Psoas muscle (tissue), 8 donors: Measurements from ENCODE around the gene CCNF. TPM values are rescaled to one million over a fixed set of nuclear protein-coding genes. Genes with fewer than 3 reads are reported as not detected.

Source experiments
- ATAC-seq, 4 donors: fragments of 200-7000 bp; cut with Tn5 transposase; one replicate each; pipeline ENCODE4 v1.9.1; 2020; ENCODE audit warnings: moderate library complexity in 3 of 4, mild to moderate bottlenecking in 2 of 4
- DNase-seq, 2 donors: peaks; one replicate each; pipeline ENCODE4 v3.0.0-alpha.2; 2020
- H3K27ac ChIP-seq: fragments of 200-600 bp; one replicate; pipeline ENCODE4 v1.8.0; 2022
- H3K27me3 ChIP-seq, 3 donors: fragments of 200-600 bp in 1 of 3; one replicate each; pipeline versions ENCODE4 v1.6.1 to v1.8.0; 2013 to 2022; ENCODE audit warnings: low read length in 2 of 3, mild to moderate bottlenecking in 2 of 3, moderate library complexity in 1 of 3; ENCODE audit not compliant: insufficient read depth in 3 of 3
- H3K36me3 ChIP-seq, 2 donors: fragments of 200-600 bp in 1 of 2; one replicate each; pipeline versions ENCODE4 v1.6.1 to v1.8.0; 2013 to 2022; ENCODE audit warnings: low read depth in 1 of 2, mild to moderate bottlenecking in 1 of 2, moderate library complexity in 1 of 2; ENCODE audit not compliant: insufficient read depth in 1 of 2
- H3K4me1 ChIP-seq: fragments of 200-600 bp; one replicate; pipeline ENCODE4 v1.8.0; 2022
- H3K4me3 ChIP-seq: fragments of 200-600 bp; one replicate; pipeline ENCODE4 v1.8.0; 2022; ENCODE audit warnings: mild to moderate bottlenecking
- H3K9me3 ChIP-seq: fragments of 200-600 bp; one replicate; pipeline ENCODE4 v1.8.0; 2022
- CTCF ChIP-seq: fragments of 200-600 bp; IDR thresholded peaks from one replicate; pipeline ENCODE4 v1.8.0; 2022; ENCODE audit warnings: antibody characterized with exemption
- WGBS, 3 donors: extraction: QIAGEN DNeasy Blood & Tissue Kit; methylation state at CpG; one replicate each; pipeline versions ENCODE4 v1.1.6 to v1.1.7; 2013; 5-methylcytosine and 5-hydroxymethylcytosine counted together
- intact Hi-C, 2 donors: fragments of 100-400 bp; cut with DNase I; formaldehyde crosslinking; loops; one replicate each; pipeline versions ENCODE4 v1.11.0 to v1.14.2; 2022
- polyA plus RNA-seq, 3 donors: library from polyadenylated mRNA; stranded (reverse); fragments of 200-250 nt; gene quantifications; one replicate each; pipeline ENCODE4 v1.2.3, GENCODE V29; 2013
- total RNA-seq, 4 donors: library from RNA; stranded (reverse); fragmentation: NEBNext Ultra II Directional in 2 of 4; extraction: Animal tissue kit (Norgen Biotek cat#: 25700) in 2 of 4; gene quantifications; one replicate each; pipeline versions ENCODE4 v1.2.1 to v1.2.4, GENCODE V29; 2021 to 2023
- donor health status: healthy with polysubstance abuse.
- donor health status: DM: no; HTN: no; CAD: no; lungs with moderate emphysema.
- donor health status: Bipolar disorder and iron deficiency.
- donor health status: healthy.
- donor health status: DM: yes; HTN: yes; CAD: no.
- donor health status: DM: no; HTN: no; CAD: no.
- donor health status: DM: no; HTN: no; CAD: no.
- donor health status: DM: yes; HTN: yes; CAD: no.

CCNF gene
- total and polyA plus RNA-seq, 7 donors: 1.1 to 2.3 (median 1.7) TPM

DNA sequence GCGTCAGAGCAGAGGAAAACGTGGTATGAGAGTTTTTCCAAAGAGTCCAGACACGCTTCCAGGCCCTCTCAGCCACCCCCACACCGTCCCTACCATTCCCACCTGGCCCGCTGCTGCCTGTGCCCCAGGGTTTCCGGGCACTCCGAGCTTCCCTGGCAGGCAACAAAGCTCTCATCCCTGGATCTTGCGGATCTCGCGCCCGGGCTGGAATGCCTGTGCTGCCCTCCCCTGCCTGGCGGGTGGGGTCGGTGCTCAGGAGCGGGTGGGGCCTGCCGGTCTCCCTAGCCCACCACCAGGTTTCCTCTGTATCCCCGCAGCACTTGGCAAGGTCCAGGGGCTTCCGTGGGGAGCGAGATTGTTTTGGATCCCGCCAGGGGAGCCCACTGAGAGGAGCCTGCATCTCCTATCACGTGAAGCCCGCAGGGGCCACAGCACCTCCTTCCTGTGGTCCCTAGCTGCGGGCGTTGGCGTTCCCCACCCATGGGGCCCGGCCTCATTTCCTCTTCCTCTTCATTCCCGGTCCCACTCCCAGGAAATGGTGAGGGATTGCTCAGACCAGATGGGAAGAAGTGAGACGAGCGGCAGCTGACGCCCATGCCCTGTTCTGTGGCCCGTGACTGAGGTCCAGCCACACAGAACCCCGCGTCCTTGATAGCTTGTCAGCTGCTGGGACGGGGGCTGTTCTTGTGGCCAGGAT is 56.7 kb downstream of the CCNF start:
- Histone ChIP-seq H3K4me3 (no peak overlapping the region), H3K9me3 (no peaks in the 10 kb centered on the region), H3K27ac (no peak overlapping the region), H3K27me3 (no peaks in the 10 kb centered on the region), H3K4me1 (peaks cover 38% of the 10 kb centered on the region), H3K36me3 (no peaks in the 10 kb centered on the region)
- TF ChIP-seq CTCF: no peak
- intact Hi-C loops: loop anchor here in 1 of 2 donors (5.0 kb wide), 1 partner anchor 329 kb away; the partner anchor contains the start of gene TRAF7
- 70 to 84% (median 75%) methylated on average over 31 to 33 of the region's 33 CpGs for WGBS, 3 donors
- DNase-seq (no peak), ATAC-seq (no peak)

DNA sequence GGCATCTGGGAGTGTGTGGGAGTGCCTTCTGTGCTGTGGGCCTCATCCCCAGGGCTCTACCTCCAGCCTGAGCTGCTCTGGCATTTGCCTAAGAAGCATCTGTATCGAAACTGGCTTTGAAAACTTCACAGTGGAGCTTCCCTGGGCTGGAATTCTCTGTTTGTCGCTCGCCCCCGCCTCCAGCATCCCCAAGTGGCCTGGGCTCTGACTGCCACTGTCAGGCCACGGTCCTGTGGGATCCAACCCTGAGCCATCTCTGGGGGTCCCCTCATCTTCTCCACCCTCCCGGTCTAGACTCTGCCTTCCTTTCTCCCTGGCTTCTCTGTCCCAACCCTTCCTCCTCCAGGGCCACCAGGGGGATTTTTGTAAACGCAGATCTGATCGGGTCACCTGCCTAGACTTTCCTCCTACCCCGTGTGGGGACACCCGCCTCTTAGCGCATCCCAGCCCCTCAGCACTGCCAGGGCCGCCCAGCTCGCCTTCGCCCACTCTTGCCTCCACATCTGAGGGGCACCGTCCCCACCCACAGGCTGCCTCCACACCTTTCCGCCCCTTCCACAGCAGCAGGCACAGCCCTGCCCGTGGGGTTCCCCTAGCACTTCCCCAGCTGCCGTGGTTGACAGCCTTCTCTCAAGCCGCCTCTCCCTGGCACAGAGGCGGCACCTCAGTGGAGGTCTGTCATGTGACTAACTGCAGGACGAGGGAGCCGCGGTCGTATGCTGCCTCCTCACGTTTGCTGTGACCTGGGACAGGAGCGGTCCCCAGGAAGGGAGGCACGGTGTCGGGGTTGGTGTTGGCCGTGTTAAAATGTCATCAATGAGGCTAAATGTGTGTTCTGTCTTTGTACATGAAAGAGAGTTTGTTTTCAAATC is 57.6 kb downstream of the CCNF start:
- intact Hi-C loops: loop anchor here in 1 of 2 donors (5.0 kb wide), 1 partner anchor 330 kb away; the partner anchor contains the start of gene TRAF7
- peak overlapping the region; percentile 2 for H3K4me3 ChIP-seq
- no peaks in the 10 kb centered on the region for H3K27me3 ChIP-seq
- peak; percentile 58 to 74 (median 64) for ATAC-seq
- no peaks in the 10 kb centered on the region for H3K9me3 ChIP-seq
- peak; percentile 25 for TF ChIP-seq CTCF
- H3K4me1 ChIP-seq: peaks cover 36% of the 10 kb centered on the region
- peak in 1 of 2 donors; percentile 79 for DNase-seq
- no peak overlapping the region for H3K27ac ChIP-seq
- H3K36me3 ChIP-seq: no peaks in the 10 kb centered on the region
- 60 to 72% (median 62%) methylated on average over 29 of the region's 29 CpGs for WGBS, 3 donors

DNA sequence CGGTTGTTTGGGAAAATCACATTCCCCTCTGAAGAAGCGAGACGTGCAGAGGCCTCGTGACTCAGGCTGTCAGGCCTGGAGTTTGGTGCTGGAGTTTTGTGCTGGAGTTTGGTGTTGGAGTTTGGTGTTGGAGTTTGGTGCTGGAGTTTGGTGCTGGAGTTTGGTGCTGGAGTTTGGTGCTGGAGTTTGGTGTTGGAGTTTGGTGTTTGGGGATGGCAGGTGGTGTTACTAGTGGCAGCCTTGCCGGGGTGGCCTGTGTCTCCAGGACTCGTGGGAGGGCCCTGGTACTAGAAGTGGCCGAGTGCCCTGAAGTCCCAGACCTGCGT is 58.2 kb downstream of the CCNF start:
- intact Hi-C loops: loop anchor here in 1 of 2 donors (5.0 kb wide), 1 partner anchor 330 kb away; the partner anchor contains the start of gene TRAF7
- H3K4me1 ChIP-seq: peaks cover 30% of the 10 kb centered on the region

DNA sequence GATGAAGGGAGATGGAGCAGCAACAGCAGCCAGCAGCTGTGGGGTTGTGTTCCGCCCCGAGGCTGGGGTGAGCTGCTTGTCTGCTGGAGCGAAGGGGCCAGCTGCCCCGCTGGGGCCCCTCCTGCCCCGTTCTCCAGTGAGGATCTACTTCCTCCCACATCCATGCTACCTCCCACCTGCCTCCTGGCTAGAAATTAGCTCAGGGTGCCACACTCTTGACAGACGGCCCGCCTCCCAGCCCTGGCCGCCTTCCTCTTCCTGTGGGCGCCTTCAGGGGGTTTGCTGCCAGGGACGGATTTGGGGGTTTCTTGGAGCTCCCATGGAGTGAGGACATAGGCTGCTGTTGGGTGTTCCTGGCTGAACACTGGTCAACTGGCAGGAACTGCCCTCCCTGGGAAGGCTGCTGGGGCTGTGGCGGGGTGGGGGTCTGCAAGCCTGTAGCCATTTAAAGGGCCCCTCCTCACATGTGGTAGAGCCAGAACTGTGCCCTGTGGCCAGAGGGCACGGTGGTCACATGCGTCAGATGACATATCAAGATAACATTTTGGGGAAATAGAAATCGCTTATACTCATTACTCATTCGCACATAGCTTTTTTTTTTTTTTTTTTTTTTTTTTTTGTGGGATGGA is 58.8 kb downstream of the CCNF start:
- H3K4me1 ChIP-seq: peaks cover 27% of the 10 kb centered on the region
- DNase-seq: no peak
- 75 to 82% (median 79%) methylated on average over 14 to 15 of the region's 15 CpGs for WGBS, 3 donors

More for the DNA sequence above, 58.2 kb downstream of the CCNF start:
- WGBS, 3 donors: 54 to 73% (median 57%) methylated on average over 7 to 8 of the region's 8 CpGs
- Histone ChIP-seq H3K27me3 (no peaks in the 10 kb centered on the region), H3K9me3 (no peaks in the 10 kb centered on the region), H3K36me3 (no peaks in the 10 kb centered on the region), H3K4me3 (peak overlapping the region; percentile 2), H3K27ac (no peak overlapping the region)
- DNase-seq (no peak), ATAC-seq (no peak)
- no peak for TF ChIP-seq CTCF

More for the DNA sequence above, 58.8 kb downstream of the CCNF start:
- Histone ChIP-seq H3K36me3 (no peaks in the 10 kb centered on the region), H3K27ac (no peak overlapping the region), H3K9me3 (no peaks in the 10 kb centered on the region), H3K27me3 (no peaks in the 10 kb centered on the region), H3K4me3 (no peak overlapping the region)
- ATAC-seq: no peak
- intact Hi-C loops: loop anchor here in 1 of 2 donors (5.0 kb wide), 1 partner anchor 331 kb away; the partner anchor contains the start of gene TRAF7
- TF ChIP-seq CTCF: no peak
